Measurements from ENCODE around the gene FBXW11.

DNA sequence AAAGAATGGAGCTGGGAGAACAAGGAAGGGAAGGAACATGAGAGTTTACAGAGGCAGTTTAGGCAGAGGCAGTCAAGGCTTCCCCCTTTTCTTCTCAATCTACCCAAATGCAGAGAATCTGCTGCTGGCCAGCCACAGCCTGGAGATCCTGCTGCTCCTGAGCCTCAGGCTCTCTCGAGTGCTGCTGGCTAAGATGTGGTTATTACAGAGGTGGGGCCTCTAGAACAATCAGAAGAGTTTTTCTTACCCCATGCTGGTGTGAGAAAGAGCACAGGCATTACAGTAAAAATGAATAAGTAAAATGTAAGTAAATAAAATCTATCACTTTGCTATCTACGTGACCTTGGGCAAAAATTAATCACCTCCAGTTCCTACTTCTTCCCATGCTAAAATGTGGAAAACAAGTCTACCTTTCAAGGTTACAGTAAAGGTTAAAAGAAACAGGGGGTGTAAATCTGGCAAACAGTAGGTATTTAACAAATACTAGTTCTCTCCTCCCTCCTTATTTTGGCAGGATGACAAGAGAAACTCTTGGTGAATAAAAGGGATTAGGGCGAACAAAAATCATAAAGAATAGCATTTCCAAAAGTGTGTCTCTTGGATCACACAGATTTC is 31.1 kb downstream of the FBXW11 start:
- TF ChIP-seq, protein P1, sequence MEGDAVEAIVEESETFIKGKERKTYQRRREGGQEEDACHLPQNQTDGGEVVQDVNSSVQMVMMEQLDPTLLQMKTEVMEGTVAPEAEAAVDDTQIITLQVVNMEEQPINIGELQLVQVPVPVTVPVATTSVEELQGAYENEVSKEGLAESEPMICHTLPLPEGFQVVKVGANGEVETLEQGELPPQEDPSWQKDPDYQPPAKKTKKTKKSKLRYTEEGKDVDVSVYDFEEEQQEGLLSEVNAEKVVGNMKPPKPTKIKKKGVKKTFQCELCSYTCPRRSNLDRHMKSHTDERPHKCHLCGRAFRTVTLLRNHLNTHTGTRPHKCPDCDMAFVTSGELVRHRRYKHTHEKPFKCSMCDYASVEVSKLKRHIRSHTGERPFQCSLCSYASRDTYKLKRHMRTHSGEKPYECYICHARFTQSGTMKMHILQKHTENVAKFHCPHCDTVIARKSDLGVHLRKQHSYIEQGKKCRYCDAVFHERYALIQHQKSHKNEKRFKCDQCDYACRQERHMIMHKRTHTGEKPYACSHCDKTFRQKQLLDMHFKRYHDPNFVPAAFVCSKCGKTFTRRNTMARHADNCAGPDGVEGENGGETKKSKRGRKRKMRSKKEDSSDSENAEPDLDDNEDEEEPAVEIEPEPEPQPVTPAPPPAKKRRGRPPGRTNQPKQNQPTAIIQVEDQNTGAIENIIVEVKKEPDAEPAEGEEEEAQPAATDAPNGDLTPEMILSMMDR (IDR thresholded peaks at IDR 0.05) = no peak
- no peak for TF ChIP-seq POLR2A (IDR thresholded peaks at IDR 0.05)
